Measurements from ENCODE around the gene GUCA1A. TPM values are rescaled to one million over a fixed set of nuclear protein-coding genes. Genes with fewer than 3 reads are reported as not detected.
"Not testable (repeated sequence)": the region's sequence is repeated elsewhere in the genome, so short reads cannot be mapped to it uniquely, and the experiment has no call there.

The GUCA1A gene
- polyA plus RNA-seq, 3 donors = 0.07 to 0.24 (median 0.15) TPM

GRCh38 chr6:42142118-42142835 lies 30.9 kb upstream of the GUCA1A start, which contains the start of gene C6orf132:
TSS of gene C6orf132 (minus strand) at chr6:42142620. CDS start at chr6:42142444, 176 bp downstream.
- peak in 1 of 3 donors; percentile 26 for DNase-seq (ENCODE audit: low read depth in 3 of 3, low spot score in 2 of 3)

GRCh38 chr6:42147138-42147562 lies 26.0 kb upstream of the GUCA1A start:
- DNase-seq (ENCODE audit: low read depth in 3 of 3, low spot score in 2 of 3) = no peak

- DNase-seq (ENCODE audit: low read depth in 3 of 3, low spot score in 2 of 3) = no peak
Observed at GRCh38 chr6:42148058-42148457, 25.1 kb upstream of the GUCA1A start.

GRCh38 chr6:42150254-42150653 lies 22.9 kb upstream of the GUCA1A start:
- no peak for DNase-seq (ENCODE audit: low read depth in 3 of 3, low spot score in 2 of 3)

GRCh38 chr6:42152024-42152423 lies 21.1 kb upstream of the GUCA1A start:
- DNase-seq (ENCODE audit: low read depth in 3 of 3, low spot score in 2 of 3) = no peak

GRCh38 chr6:42152528-42153213 lies 20.5 kb upstream of the GUCA1A start:
- not testable (repeated sequence) for DNase-seq (ENCODE audit: low read depth in 3 of 3, low spot score in 2 of 3)

GRCh38 chr6:42153921-42154320 lies 19.2 kb upstream of the GUCA1A start:
- DNase-seq (ENCODE audit: low read depth in 3 of 3, low spot score in 2 of 3) = no peak

GRCh38 chr6:42154461-42155209 lies 18.5 kb upstream of the GUCA1A start:
- no peak for DNase-seq (ENCODE audit: low read depth in 3 of 3, low spot score in 2 of 3)

GRCh38 chr6:42155293-42155692 lies 17.9 kb upstream of the GUCA1A start:
- DNase-seq (ENCODE audit: low read depth in 3 of 3, low spot score in 2 of 3) = no peak

- no peak for DNase-seq (ENCODE audit: low read depth in 3 of 3, low spot score in 2 of 3)
Observed at GRCh38 chr6:42156638-42157037, 16.5 kb upstream of the GUCA1A start.

- DNase-seq (ENCODE audit: low read depth in 3 of 3, low spot score in 2 of 3) = no peak
Observed at GRCh38 chr6:42158011-42158410, 15.2 kb upstream of the GUCA1A start.

GRCh38 chr6:42158631-42159030 lies 14.5 kb upstream of the GUCA1A start:
- DNase-seq (ENCODE audit: low read depth in 3 of 3, low spot score in 2 of 3) = no peak

- no peak for DNase-seq (ENCODE audit: low read depth in 3 of 3, low spot score in 2 of 3)
Observed at GRCh38 chr6:42159431-42160024, 13.6 kb upstream of the GUCA1A start.

GRCh38 chr6:42162384-42162783 lies 10.8 kb upstream of the GUCA1A start:
- no peak for DNase-seq (ENCODE audit: low read depth in 3 of 3, low spot score in 2 of 3)

GRCh38 chr6:42162812-42163211 lies 10.4 kb upstream of the GUCA1A start:
- no peak for DNase-seq (ENCODE audit: low read depth in 3 of 3, low spot score in 2 of 3)

- DNase-seq (ENCODE audit: low read depth in 3 of 3, low spot score in 2 of 3) = peak in 1 of 3 donors; percentile 32
Observed at GRCh38 chr6:42163981-42164380, 9.2 kb upstream of the GUCA1A start.

- DNase-seq (ENCODE audit: low read depth in 3 of 3, low spot score in 2 of 3) = no peak
Observed at GRCh38 chr6:42165016-42165415, 8.1 kb upstream of the GUCA1A start.

GRCh38 chr6:42166444-42167141 lies 6.6 kb upstream of the GUCA1A start:
- DNase-seq (ENCODE audit: low read depth in 3 of 3, low spot score in 2 of 3) = peak in 2 of 3 donors; percentile 59 to 61

GRCh38 chr6:42168650-42169049 lies 4.5 kb upstream of the GUCA1A start:
- no peak for DNase-seq (ENCODE audit: low read depth in 3 of 3, low spot score in 2 of 3)

GRCh38 chr6:42169780-42170179 lies 3.4 kb upstream of the GUCA1A start:
- DNase-seq (ENCODE audit: low read depth in 3 of 3, low spot score in 2 of 3) = not testable (repeated sequence)

Data from right renal cortex interstitium (tissue), 3 donors.